HCT116 (cell line): ENCODE data around the gene ZC3H12C. TPM values are rescaled to one million over a fixed set of nuclear protein-coding genes. Genes with fewer than 3 reads are reported as not detected.

Experiments used
- ATAC-seq: fragments of 200-7000 bp; cut with Tn5 transposase; 2 replicates; pipeline ENCODE4 v1.9.1; 2020; ENCODE audit warnings: mild to moderate bottlenecking, moderate library complexity
- BruUV-seq: library from RNA; stranded (reverse); fragments of 400-500 nt; replicated peaks from 2 replicates; lab custom pipeline; 2021; lab: Mats Ljungman, UMichigan
- CTCF ChIA-PET: fragments of 300-600 bp; sonication (Branson Sonifier 250); formaldehyde crosslinking; loops from one replicate; lab custom pipeline; 2021; ENCODE audit warnings: antibody characterized with exemption; lab: Charles Lee
- POLR2A ChIA-PET: fragments of 300-600, 350-600 bp; sonication (Branson Sonifier 250); formaldehyde crosslinking; loops from one replicate; lab custom pipeline; 2021; ENCODE audit warnings: antibody characterized with exemption; lab: Charles Lee
- RAD21 ChIA-PET, 2 experiments: fragments of 300-600 bp; sonication (Branson Sonifier 250); formaldehyde crosslinking; loops; one replicate each; lab custom pipeline; 2023; ENCODE audit warnings: low total read pairs in 2 of 2; ENCODE audit not compliant: uncharacterized antibody in 2 of 2, unreplicated experiment in 2 of 2, low non-redundant PET in 1 of 2; lab: Charles Lee
- DNase-seq: peaks from one replicate; pipeline ENCODE4 v3.0.0-alpha.2; 2010; ENCODE audit warnings: low read depth, low spot score
- H2AFZ ChIP-seq: fragments of 200-600 bp; shearing (Covaris generic), sonication (generic); 2 replicates; pipeline ENCODE4 v1.6.1; 2017; ENCODE audit warnings: low read depth, mixed run types, mixed read lengths, antibody characterized with exemption, low read length; ENCODE audit not compliant: poor library complexity, severe bottlenecking
- H3K27ac ChIP-seq: 2 replicates; pipeline ENCODE4 v1.5.1; 2012; ENCODE audit warnings: low read depth, low read length
- H3K27me3 ChIP-seq: fragments of 200-600 bp; sonication (generic); 2 replicates; pipeline ENCODE4 v1.6.1; 2016; ENCODE audit warnings: mixed run types, low read length, mixed read lengths; ENCODE audit not compliant: insufficient read depth
- H3K36me3 ChIP-seq, 2 experiments: fragments of 200-500 bp in 1 of 2; fragments of 200-600 bp in 1 of 2; sonication (Bioruptor generic) in 1 of 2; sonication (generic) in 1 of 2; 2 replicates each; pipeline versions ENCODE4 v1.5.1 to v1.6.1; 2014 to 2016; ENCODE audit warnings: low read length in 2 of 2, inconsistent platforms in 1 of 2, mixed read lengths in 1 of 2, mixed run types in 1 of 2; ENCODE audit not compliant: insufficient read depth in 2 of 2, control insufficient read depth in 1 of 2
- H3K4me1 ChIP-seq, 2 experiments: fragments of 200-600 bp in 1 of 2; sonication (generic) in 1 of 2; 2 replicates each; pipeline versions ENCODE4 v1.5.1 to v1.6.1; 2012 to 2017; ENCODE audit warnings: low read length in 2 of 2, inconsistent platforms in 1 of 2, mild to moderate bottlenecking in 1 of 2, mixed read lengths in 1 of 2, mixed run types in 1 of 2, moderate library complexity in 1 of 2; ENCODE audit not compliant: insufficient read depth in 2 of 2, control insufficient read depth in 1 of 2
- H3K4me2 ChIP-seq: fragments of 200-600 bp; sonication (generic); 2 replicates; pipeline ENCODE4 v1.6.1; 2017; ENCODE audit warnings: mixed run types, low read length, mixed read lengths
- H3K4me3 ChIP-seq, 2 experiments: fragments of 200-600 bp in 1 of 2; sonication (generic) in 1 of 2; replicated peaks in 1 of 2; 2 replicates each; pipeline ENCODE4 v1.5.1; 2011 to 2016; ENCODE audit warnings: low read length in 2 of 2, control low read depth in 1 of 2, low read depth in 1 of 2, mild to moderate bottlenecking in 1 of 2, mixed read lengths in 1 of 2, mixed run types in 1 of 2
- H3K79me2 ChIP-seq: fragments of 200-600 bp; sonication (generic); 2 replicates; pipeline ENCODE4 v1.6.1; 2017; ENCODE audit warnings: mild to moderate bottlenecking, mixed run types, low read length, moderate library complexity, mixed read lengths; ENCODE audit not compliant: insufficient read depth
- H3K9ac ChIP-seq: fragments of 200-600 bp; sonication (generic); 2 replicates; pipeline ENCODE4 v1.6.1; 2016; ENCODE audit warnings: low read length, mixed read lengths
- H3K9me2 ChIP-seq: fragments of 200-600 bp; sonication (generic), shearing (Covaris generic); 2 replicates; pipeline ENCODE4 v1.6.1; 2017; ENCODE audit warnings: mixed run types, mild to moderate bottlenecking, moderate library complexity; ENCODE audit not compliant: insufficient read depth
- H3K9me3 ChIP-seq, 2 experiments: fragments of 200-500 bp in 1 of 2; fragments of 200-600 bp in 1 of 2; sonication (Bioruptor generic) in 1 of 2; sonication (generic) in 1 of 2; 2 replicates each; pipeline ENCODE4 v1.6.1; 2014 to 2017; ENCODE audit warnings: low read length in 2 of 2, mixed read lengths in 2 of 2, inconsistent platforms in 1 of 2, low read depth in 1 of 2, mild to moderate bottlenecking in 1 of 2, mixed run types in 1 of 2, moderate library complexity in 1 of 2; ENCODE audit not compliant: control insufficient read depth in 1 of 2, insufficient read depth in 1 of 2
- H4K20me1 ChIP-seq: fragments of 200-600 bp; sonication (generic), shearing (Covaris generic); 2 replicates; pipeline ENCODE4 v1.6.1; 2017; ENCODE audit warnings: mixed run types, mild to moderate bottlenecking, moderate library complexity; ENCODE audit not compliant: insufficient read depth
- CBX3 ChIP-seq: IDR thresholded peaks from 2 replicates; pipeline ENCODE4 v1.6.1; 2012; ENCODE audit warnings: low read depth
- CEBPB ChIP-seq: IDR thresholded peaks from 2 replicates; pipeline ENCODE4 v1.6.1; 2012; ENCODE audit warnings: low read depth
- EGR1 ChIP-seq: IDR thresholded peaks from 2 replicates; pipeline ENCODE4 v1.6.1; 2012; ENCODE audit warnings: low read depth
- ELF1 ChIP-seq: IDR thresholded peaks from 2 replicates; pipeline ENCODE4 v1.6.1; 2012; ENCODE audit warnings: low read depth, borderline replicate concordance
- EZH2 ChIP-seq: fragments of 200-600 bp; sonication (generic); IDR thresholded peaks from 2 replicates; pipeline ENCODE4 v1.6.1; 2017; ENCODE audit warnings: antibody characterized with exemption, mixed run types
- FOSL1 ChIP-seq: IDR thresholded peaks from 2 replicates; pipeline ENCODE4 v1.6.1; 2012; ENCODE audit warnings: low read depth
- JUND ChIP-seq: IDR thresholded peaks from 2 replicates; pipeline ENCODE4 v1.6.1; 2012
- POLR2A ChIP-seq: IDR thresholded peaks from 2 replicates; pipeline ENCODE4 v1.7.0; 2011; ENCODE audit warnings: borderline replicate concordance; ENCODE audit not compliant: insufficient read depth, insufficient read length; ENCODE audit errors: extremely low read depth
- RAD21 ChIP-seq: IDR thresholded peaks from 2 replicates; pipeline ENCODE4 v1.6.1; 2012; ENCODE audit warnings: low read depth, mild to moderate bottlenecking
- SIN3A ChIP-seq: IDR thresholded peaks from 2 replicates; pipeline ENCODE4 v1.6.1; 2012; ENCODE audit warnings: low read depth
- SP1 ChIP-seq: IDR thresholded peaks from 2 replicates; pipeline ENCODE4 v1.6.1; 2012; ENCODE audit warnings: low read depth
- SRF ChIP-seq: IDR thresholded peaks from 2 replicates; pipeline ENCODE4 v1.6.1; 2012; ENCODE audit warnings: low read depth
- TCF7L2 ChIP-seq: IDR thresholded peaks from 2 replicates; pipeline ENCODE4 v1.7.0; 2011; ENCODE audit warnings: borderline replicate concordance, inconsistent platforms; ENCODE audit not compliant: insufficient read depth, insufficient read length; ENCODE audit errors: extremely low read depth
- YY1 ChIP-seq: IDR thresholded peaks from 2 replicates; pipeline ENCODE4 v1.6.1; 2011; ENCODE audit warnings: low read length, low read depth, moderate library complexity, mild to moderate bottlenecking; ENCODE audit not compliant: insufficient replicate concordance; ENCODE audit errors: extremely low read depth
- ZFX ChIP-seq: fragments of 450-650 bp; IDR thresholded peaks from 2 replicates; pipeline ENCODE4 v1.6.1; 2017
- ZNF274 ChIP-seq: fragments of 200-500 bp; sonication (Bioruptor generic); IDR thresholded peaks from 2 replicates; pipeline ENCODE4 v1.6.1; 2014; ENCODE audit warnings: mild to moderate bottlenecking, low read depth, low read length, inconsistent platforms
- intact Hi-C: fragments of 100-400 bp; cut with micrococcal nuclease; formaldehyde crosslinking; loops from 2 replicates; pipeline ENCODE4 v1.10.0; 2022
- total RNA-seq: library from RNA; stranded (reverse); gene quantifications from one replicate; pipeline ENCODE4 v1.2.1, GENCODE V29; 2021; ENCODE audit not compliant: unreplicated experiment
- TF ChIP-seq, protein P1 (sequence below): IDR thresholded peaks from 2 replicates; pipeline ENCODE4 v1.6.1; 2011; ENCODE audit warnings: mild to moderate bottlenecking, low read length, moderate library complexity; ENCODE audit not compliant: insufficient replicate concordance; ENCODE audit errors: extremely low read depth
- TF ChIP-seq, protein P2 (sequence below): IDR thresholded peaks from 2 replicates; pipeline ENCODE4 v1.6.1; 2012
- TF ChIP-seq, protein P3 (sequence below): IDR thresholded peaks from 2 replicates; pipeline ENCODE4 v1.6.1; 2012; ENCODE audit warnings: low read depth

ZC3H12C gene
- total RNA-seq, 1 experiment from 2014 or later, result 10.2 TPM

DNA sequence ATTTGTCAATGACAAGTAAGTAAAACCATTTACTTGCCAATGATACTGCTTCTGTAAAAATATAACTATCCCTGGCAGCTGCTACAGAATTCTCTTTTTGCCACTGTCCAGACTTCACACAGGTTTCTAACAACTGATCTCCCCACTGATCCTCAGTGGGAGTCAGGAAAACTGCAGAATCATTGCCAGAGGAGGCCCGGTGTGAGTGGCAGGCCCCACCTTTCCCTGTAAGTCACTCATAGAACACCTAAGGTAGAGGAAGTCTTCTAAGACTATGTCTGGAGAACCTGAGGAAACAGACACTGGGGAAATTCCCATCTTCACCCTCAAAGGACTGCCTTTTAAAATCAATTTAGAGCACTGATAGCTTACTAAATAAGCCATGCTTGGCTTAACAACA is 66.3 kb downstream of the ZC3H12C start:
- DNase-seq, result no peak
- H3K27ac ChIP-seq, result no peak overlapping the region

More for the DNA sequence above, 66.3 kb downstream of the ZC3H12C start:
- Histone ChIP-seq H3K9ac (no peak overlapping the region), H3K4me2 (no peak overlapping the region), H3K4me3 (no peak overlapping the region), H3K79me2 (no peaks in the 10 kb centered on the region), H3K9me2 (no peaks in the 10 kb centered on the region), H3K36me3 (peaks cover 3 to 8% of the 10 kb centered on the region in 2 experiments; a peak in 1 of 4 replicates), H3K9me3 (no peaks in the 10 kb centered on the region), H4K20me1 (no peaks in the 10 kb centered on the region), H3K27me3 (no peaks in the 10 kb centered on the region), H3K4me1 (no peaks in the 10 kb centered on the region), H2AFZ (no peak overlapping the region)
- RAD21 ChIA-PET, result no interaction called here
- no peak for ATAC-seq
- CTCF ChIA-PET, result no interaction called here
- no peak for TF ChIP-seq POLR2A
- TF ChIP-seq SRF, result no peak
- no peak for TF ChIP-seq TCF7L2
- no peak for TF ChIP-seq ELF1
- no peak for TF ChIP-seq FOSL1
- TF ChIP-seq EGR1, result no peak
- TF ChIP-seq, protein P1, sequence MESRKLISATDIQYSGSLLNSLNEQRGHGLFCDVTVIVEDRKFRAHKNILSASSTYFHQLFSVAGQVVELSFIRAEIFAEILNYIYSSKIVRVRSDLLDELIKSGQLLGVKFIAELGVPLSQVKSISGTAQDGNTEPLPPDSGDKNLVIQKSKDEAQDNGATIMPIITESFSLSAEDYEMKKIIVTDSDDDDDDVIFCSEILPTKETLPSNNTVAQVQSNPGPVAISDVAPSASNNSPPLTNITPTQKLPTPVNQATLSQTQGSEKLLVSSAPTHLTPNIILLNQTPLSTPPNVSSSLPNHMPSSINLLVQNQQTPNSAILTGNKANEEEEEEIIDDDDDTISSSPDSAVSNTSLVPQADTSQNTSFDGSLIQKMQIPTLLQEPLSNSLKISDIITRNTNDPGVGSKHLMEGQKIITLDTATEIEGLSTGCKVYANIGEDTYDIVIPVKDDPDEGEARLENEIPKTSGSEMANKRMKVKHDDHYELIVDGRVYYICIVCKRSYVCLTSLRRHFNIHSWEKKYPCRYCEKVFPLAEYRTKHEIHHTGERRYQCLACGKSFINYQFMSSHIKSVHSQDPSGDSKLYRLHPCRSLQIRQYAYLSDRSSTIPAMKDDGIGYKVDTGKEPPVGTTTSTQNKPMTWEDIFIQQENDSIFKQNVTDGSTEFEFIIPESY, result no peak
- TF ChIP-seq, protein P2, sequence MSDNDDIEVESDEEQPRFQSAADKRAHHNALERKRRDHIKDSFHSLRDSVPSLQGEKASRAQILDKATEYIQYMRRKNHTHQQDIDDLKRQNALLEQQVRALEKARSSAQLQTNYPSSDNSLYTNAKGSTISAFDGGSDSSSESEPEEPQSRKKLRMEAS, result no peak
- no peak for TF ChIP-seq YY1
- no peak for TF ChIP-seq ZFX
- no peak for TF ChIP-seq CBX3
- TF ChIP-seq, protein P3, sequence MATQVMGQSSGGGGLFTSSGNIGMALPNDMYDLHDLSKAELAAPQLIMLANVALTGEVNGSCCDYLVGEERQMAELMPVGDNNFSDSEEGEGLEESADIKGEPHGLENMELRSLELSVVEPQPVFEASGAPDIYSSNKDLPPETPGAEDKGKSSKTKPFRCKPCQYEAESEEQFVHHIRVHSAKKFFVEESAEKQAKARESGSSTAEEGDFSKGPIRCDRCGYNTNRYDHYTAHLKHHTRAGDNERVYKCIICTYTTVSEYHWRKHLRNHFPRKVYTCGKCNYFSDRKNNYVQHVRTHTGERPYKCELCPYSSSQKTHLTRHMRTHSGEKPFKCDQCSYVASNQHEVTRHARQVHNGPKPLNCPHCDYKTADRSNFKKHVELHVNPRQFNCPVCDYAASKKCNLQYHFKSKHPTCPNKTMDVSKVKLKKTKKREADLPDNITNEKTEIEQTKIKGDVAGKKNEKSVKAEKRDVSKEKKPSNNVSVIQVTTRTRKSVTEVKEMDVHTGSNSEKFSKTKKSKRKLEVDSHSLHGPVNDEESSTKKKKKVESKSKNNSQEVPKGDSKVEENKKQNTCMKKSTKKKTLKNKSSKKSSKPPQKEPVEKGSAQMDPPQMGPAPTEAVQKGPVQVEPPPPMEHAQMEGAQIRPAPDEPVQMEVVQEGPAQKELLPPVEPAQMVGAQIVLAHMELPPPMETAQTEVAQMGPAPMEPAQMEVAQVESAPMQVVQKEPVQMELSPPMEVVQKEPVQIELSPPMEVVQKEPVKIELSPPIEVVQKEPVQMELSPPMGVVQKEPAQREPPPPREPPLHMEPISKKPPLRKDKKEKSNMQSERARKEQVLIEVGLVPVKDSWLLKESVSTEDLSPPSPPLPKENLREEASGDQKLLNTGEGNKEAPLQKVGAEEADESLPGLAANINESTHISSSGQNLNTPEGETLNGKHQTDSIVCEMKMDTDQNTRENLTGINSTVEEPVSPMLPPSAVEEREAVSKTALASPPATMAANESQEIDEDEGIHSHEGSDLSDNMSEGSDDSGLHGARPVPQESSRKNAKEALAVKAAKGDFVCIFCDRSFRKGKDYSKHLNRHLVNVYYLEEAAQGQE, result no peak
- TF ChIP-seq SP1, result no peak
- no peak for TF ChIP-seq RAD21
- no peak for TF ChIP-seq EZH2
- no peak for TF ChIP-seq ZNF274
- TF ChIP-seq SIN3A, result no peak
- no peak for TF ChIP-seq JUND
- TF ChIP-seq CEBPB, result no peak
- intact Hi-C loops, result no loop called here
- no TSS peak for BruUV-seq
- POLR2A ChIA-PET, result no interaction called here
